NCI-H2029 (cell line): ENCODE results near the gene ACAP1.
A peak's percentile ranks its signal among the peaks of the same experiment; 100 is the strongest.
"Not testable (repeated sequence)": the region's sequence is repeated elsewhere in the genome, so short reads cannot be mapped to it uniquely, and the experiment has no call there.

Source experiments
- DNase-seq: peaks from one replicate; lab custom pipeline; 2025; lab: John Stamatoyannopoulos, UW

ACAP1 gene

GRCh38 chr17:7329997-7330637 lies 6.2 kb upstream of the ACAP1 start:
- DNase-seq, result peak; percentile 24

- DNase-seq, result no peak
Observed at GRCh38 chr17:7330638-7331015, 5.7 kb upstream of the ACAP1 start.

- DNase-seq, result no peak
Observed at GRCh38 chr17:7332111-7332510, 4.2 kb upstream of the ACAP1 start.

GRCh38 chr17:7332600-7333069 lies 3.7 kb upstream of the ACAP1 start:
- DNase-seq, result not testable (repeated sequence)

GRCh38 chr17:7334938-7335538 lies 1.3 kb upstream of the ACAP1 start:
- no peak for DNase-seq

GRCh38 chr17:7335765-7336164 lies 564 bp upstream of the ACAP1 start:
- not testable (repeated sequence) for DNase-seq

- not testable (repeated sequence) for DNase-seq
Observed at GRCh38 chr17:7337600-7337999, 1.3 kb downstream of the ACAP1 start.

GRCh38 chr17:7340179-7340578 lies 3.9 kb downstream of the ACAP1 start:
- no peak for DNase-seq

GRCh38 chr17:7341842-7342241 lies 5.5 kb downstream of the ACAP1 start:
- DNase-seq, result no peak

GRCh38 chr17:7343250-7343649 lies 6.9 kb downstream of the ACAP1 start:
- no peak for DNase-seq

- DNase-seq, result no peak
Observed at GRCh38 chr17:7346761-7347614, 10.7 kb downstream of the ACAP1 start.

- no peak for DNase-seq
Observed at GRCh38 chr17:7347630-7348477, 11.5 kb downstream of the ACAP1 start.

GRCh38 chr17:7348478-7349242 lies 12.3 kb downstream of the ACAP1 start:
- no peak for DNase-seq

GRCh38 chr17:7351665-7352502 lies 15.6 kb downstream of the ACAP1 start, which contains the start of gene KCTD11:
KCTD11 (plus strand) TSS chr17:7352162.
- no peak for DNase-seq

GRCh38 chr17:7352503-7352889 lies 16.2 kb downstream of the ACAP1 start:
- no peak for DNase-seq

- DNase-seq, result no peak
Observed at GRCh38 chr17:7352910-7353635, 16.7 kb downstream of the ACAP1 start.

- no peak for DNase-seq
Observed at GRCh38 chr17:7354262-7354843, 18.0 kb downstream of the ACAP1 start.

GRCh38 chr17:7355053-7355452 lies 18.7 kb downstream of the ACAP1 start, which contains the start of gene TMEM95:
TMEM95 (plus strand) TSS chr17:7355156; CDS start chr17:7355205, 49 bp downstream.
- DNase-seq, result no peak

GRCh38 chr17:7355573-7355972 lies 19.2 kb downstream of the ACAP1 start:
- DNase-seq, result no peak
